OCI-LY1 (cell line): Measurements from ENCODE around the gene RAB3IL1.

Experiments used
- CTCF ChIP-seq: fragments of 200-600 bp; sonication (generic), shearing (Covaris generic); IDR thresholded peaks from 2 replicates; pipeline ENCODE4 v1.5.1; 2017; ENCODE audit warnings: mild to moderate bottlenecking, antibody characterized with exemption, low read length, moderate library complexity, mixed read lengths
- EZH2 ChIP-seq: fragments of 200-600 bp; sonication (generic), shearing (Covaris generic); IDR thresholded peaks from 2 replicates; pipeline ENCODE4 v1.8.0; 2017; ENCODE audit warnings: borderline replicate concordance, mixed run types, mild to moderate bottlenecking, antibody characterized with exemption, low read length, moderate library complexity, mixed read lengths

- TF ChIP-seq EZH2 = no peak
- TF ChIP-seq CTCF = no peak
Measured at GRCh38 chr11:61906522-61906909, 10.8 kb downstream of the RAB3IL1 start.
